ENCODE data around the gene DPPA4. TPM values are rescaled to one million over a fixed set of nuclear protein-coding genes. Genes with fewer than 3 reads are reported as not detected.

Gene DPPA4
- total and polyA plus RNA-seq, 8 donors = 1.8 TPM; not detected in 7

DNA sequence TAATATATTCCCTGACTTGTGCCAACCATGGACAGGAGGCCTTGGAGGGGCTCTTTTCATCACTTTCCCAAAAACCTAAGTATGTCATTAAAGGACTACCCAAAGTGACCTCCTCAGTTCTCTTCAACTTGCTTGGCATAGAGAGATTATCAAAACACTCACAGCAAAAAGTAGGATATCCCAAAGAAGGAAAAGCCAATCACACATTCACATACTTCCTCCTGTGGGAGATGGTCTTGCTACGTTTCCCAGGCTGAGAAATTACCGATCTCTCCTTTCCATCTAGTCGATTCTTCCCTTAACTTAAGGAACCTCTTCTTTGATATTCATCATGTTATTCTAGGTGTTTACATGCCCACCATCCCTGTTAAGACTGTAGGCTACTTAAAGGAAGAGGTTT lies 9.1 kb downstream of the DPPA4 start:
- Histone ChIP-seq H3K36me3 (no peaks in the 10 kb centered on the region), H3K27me3 (no peaks in the 10 kb centered on the region), H3K4me3 (no peak overlapping the region), H3K9me3 (no peaks in the 10 kb centered on the region), H3K27ac (no peak overlapping the region), H3K4me1 (no peaks in the 10 kb centered on the region)
- no peak for DNase-seq
- intact Hi-C loops (cut with DNase I; ENCODE audit: low total_unique reads) = no loop called here
- 76 to 88% (median 85%) methylated on average over 3 of the region's 3 CpGs for WGBS, 5 donors
- no peak for TF ChIP-seq POLR2AphosphoS5 (IDR thresholded peaks at IDR 0.05)
- TF ChIP-seq, protein P1, sequence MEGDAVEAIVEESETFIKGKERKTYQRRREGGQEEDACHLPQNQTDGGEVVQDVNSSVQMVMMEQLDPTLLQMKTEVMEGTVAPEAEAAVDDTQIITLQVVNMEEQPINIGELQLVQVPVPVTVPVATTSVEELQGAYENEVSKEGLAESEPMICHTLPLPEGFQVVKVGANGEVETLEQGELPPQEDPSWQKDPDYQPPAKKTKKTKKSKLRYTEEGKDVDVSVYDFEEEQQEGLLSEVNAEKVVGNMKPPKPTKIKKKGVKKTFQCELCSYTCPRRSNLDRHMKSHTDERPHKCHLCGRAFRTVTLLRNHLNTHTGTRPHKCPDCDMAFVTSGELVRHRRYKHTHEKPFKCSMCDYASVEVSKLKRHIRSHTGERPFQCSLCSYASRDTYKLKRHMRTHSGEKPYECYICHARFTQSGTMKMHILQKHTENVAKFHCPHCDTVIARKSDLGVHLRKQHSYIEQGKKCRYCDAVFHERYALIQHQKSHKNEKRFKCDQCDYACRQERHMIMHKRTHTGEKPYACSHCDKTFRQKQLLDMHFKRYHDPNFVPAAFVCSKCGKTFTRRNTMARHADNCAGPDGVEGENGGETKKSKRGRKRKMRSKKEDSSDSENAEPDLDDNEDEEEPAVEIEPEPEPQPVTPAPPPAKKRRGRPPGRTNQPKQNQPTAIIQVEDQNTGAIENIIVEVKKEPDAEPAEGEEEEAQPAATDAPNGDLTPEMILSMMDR (IDR thresholded peaks at IDR 0.05) = no peak

DNA sequence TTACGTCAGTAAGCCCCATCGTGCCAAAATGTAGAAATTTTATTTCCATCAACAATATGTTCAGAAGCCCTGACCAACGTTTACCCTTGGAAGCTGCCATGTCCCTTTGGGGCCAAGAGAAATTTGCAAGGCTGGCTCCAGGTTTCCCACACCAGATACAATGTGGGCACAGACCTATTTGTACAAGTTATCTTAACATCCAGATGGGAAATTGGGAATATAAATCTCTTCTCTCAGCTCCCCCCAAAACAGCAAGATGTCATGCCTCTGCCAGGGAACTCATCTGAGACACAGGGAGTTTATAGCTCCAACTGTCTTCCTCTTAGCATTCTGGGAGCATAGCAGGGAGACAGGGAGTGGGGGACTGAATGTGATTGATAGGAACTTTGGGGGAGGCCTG lies 11.7 kb downstream of the DPPA4 start:
- no peak overlapping the region for H3K4me3 ChIP-seq
- TF ChIP-seq EP300 (IDR thresholded peaks at IDR 0.05) = no peak
- H3K4me1 ChIP-seq = no peaks in the 10 kb centered on the region
- intact Hi-C loops (cut with DNase I; ENCODE audit: low total_unique reads) = no loop called here
- DNase-seq = no peak
- H3K27ac ChIP-seq = no peak overlapping the region
- no peaks in the 10 kb centered on the region for H3K9me3 ChIP-seq
- H3K36me3 ChIP-seq = no peaks in the 10 kb centered on the region
- WGBS, 5 donors = 61 to 69% (median 66%) methylated on average over 3 of the region's 3 CpGs
- no peaks in the 10 kb centered on the region for H3K27me3 ChIP-seq

DNA sequence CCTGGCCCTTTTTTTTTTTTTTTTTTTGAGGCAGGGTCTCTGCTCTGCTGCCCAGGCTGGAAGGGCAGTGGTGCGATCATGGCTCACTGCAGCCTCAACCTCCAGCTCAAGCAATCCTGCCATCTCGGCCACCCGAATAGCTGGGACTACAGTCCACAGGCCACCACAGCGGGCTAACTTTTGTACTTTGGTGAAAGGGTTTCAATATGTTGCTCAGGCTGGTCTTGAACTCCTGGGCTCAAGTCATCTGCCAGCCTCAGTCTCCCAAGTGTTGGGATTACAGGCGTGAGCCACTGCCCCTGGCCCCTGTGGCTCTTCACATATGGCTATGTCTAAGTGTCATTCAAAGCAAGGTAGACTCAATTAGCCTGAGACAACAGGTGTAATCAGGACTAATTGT lies 12.2 kb downstream of the DPPA4 start:
- 85 to 92% (median 86%) methylated on average over 4 to 5 of the region's 5 CpGs for WGBS, 5 donors
- no peaks in the 10 kb centered on the region for H3K36me3 ChIP-seq
- H3K9me3 ChIP-seq = no peaks in the 10 kb centered on the region
- H3K27me3 ChIP-seq = no peaks in the 10 kb centered on the region
- H3K4me3 ChIP-seq = no peak overlapping the region
- intact Hi-C loops (cut with DNase I; ENCODE audit: low total_unique reads) = no loop called here
- DNase-seq = no peak
- no peaks in the 10 kb centered on the region for H3K4me1 ChIP-seq
- TF ChIP-seq, protein P1 (IDR thresholded peaks at IDR 0.05) = no peak
- TF ChIP-seq EP300 (IDR thresholded peaks at IDR 0.05) = no peak
- TF ChIP-seq POLR2A (IDR thresholded peaks at IDR 0.05) = no peak
- no peak for TF ChIP-seq POLR2AphosphoS5 (IDR thresholded peaks at IDR 0.05)
- no peak overlapping the region for H3K27ac ChIP-seq

DNA sequence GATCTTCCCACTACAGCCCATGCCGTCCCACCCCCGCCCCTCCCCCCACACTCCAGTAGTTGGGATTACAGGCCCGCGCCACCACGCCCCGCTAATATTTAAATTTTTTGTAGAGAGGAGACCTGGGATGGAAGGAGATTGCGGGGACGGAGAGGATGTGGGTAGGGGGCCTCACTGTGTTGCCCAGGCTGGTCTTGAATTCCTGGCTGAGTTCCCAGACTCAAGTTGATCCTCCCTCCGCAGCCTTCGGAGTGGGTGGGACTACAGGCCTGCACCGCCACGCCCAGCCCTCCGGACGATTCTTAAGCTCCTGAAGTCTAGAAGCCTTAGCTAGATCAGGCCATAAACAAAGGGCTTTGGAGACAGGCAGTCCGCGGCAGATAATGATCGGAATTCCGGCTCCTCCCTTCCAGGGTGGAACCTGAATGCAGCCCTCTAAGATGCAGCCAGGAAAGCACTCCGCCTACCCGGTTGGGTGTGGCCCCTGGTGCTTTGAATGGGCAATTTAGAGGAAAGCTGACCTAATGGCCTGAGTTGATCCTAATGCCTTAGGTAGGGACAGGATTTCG lies 21.1 kb downstream of the DPPA4 start, which contains the start of gene DPPA2:
DPPA2 (minus strand) TSS at position 356 of the 569 bp plus-strand sequence. CDS start 1,975 bp downstream, outside the sequence.
- TF ChIP-seq EP300 (IDR thresholded peaks at IDR 0.05) (no peak), POLR2A (IDR thresholded peaks at IDR 0.05) (no peak), POLR2AphosphoS5 (IDR thresholded peaks at IDR 0.05) (no peak)
- TF ChIP-seq, protein P1 (IDR thresholded peaks at IDR 0.05) = no peak
- Histone ChIP-seq H3K4me3 (no peak within 1 kb of the TSS), H3K4me1 (no peaks in the 10 kb centered on the region), H3K36me3 (no peaks in the 10 kb centered on the region), H3K27me3 (no peaks in the 10 kb centered on the region), H3K27ac (no peak within 1 kb of the TSS), H3K9me3 (peaks cover 0 to 6% (median 0%) of the 10 kb centered on the region in 4 donors)
- 81 to 88% (median 87%) methylated on average over 17 to 21 of the region's 21 CpGs for WGBS, 5 donors
- intact Hi-C loops (cut with DNase I; ENCODE audit: low total_unique reads) = no loop called here
- DNase-seq = no peak

DNA sequence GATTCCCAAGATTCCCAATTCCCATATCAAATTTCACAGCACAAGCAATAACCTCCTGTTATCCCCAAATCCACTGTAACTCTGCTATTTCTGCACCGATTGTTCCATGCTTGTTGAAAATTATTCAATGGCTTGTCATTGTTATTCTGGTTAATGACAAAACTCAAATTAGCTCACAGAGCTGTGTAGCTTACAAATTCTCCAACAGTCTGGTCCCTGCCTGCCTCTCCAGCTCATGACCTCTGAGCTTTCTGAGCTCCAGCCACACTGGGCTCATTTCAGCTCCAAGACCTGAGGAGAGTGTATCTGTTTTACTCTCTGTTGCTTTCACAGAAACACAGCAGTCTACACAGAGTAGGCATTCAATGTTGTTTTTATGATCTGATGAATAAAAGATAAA lies 24.3 kb downstream of the DPPA4 start:
- no peak overlapping the region for H3K4me3 ChIP-seq
- no peaks in the 10 kb centered on the region for H3K4me1 ChIP-seq
- TF ChIP-seq POLR2A (IDR thresholded peaks at IDR 0.05) (no peak), EP300 (IDR thresholded peaks at IDR 0.05) (no peak), POLR2AphosphoS5 (IDR thresholded peaks at IDR 0.05) (no peak)
- TF ChIP-seq, protein P1 (IDR thresholded peaks at IDR 0.05) = no peak
- H3K9me3 ChIP-seq = peaks cover 0 to 6% (median 0%) of the 10 kb centered on the region in 4 donors
- H3K27ac ChIP-seq = no peak overlapping the region
- WGBS, 5 donors = 66 to 81% (median 71%) methylated on average over 1 of the region's 1 CpG
- no peaks in the 10 kb centered on the region for H3K27me3 ChIP-seq
- no peak for DNase-seq
- intact Hi-C loops (cut with DNase I; ENCODE audit: low total_unique reads) = no loop called here
- no peaks in the 10 kb centered on the region for H3K36me3 ChIP-seq
